Osteoblast (primary cell): Measurements from ENCODE around the gene TLK1. TPM values are rescaled to one million over a fixed set of nuclear protein-coding genes. Genes with fewer than 3 reads are reported as not detected.

Experiments
- DNase-seq: peaks from one replicate; pipeline ENCODE4 v3.0.0; 2011; ENCODE audit warnings: low spot score, mixed read lengths; ENCODE audit not compliant: insufficient read length; ENCODE audit errors: missing footprints
- H2AFZ ChIP-seq: 2 replicates; pipeline ENCODE4 v1.6.0; 2011; ENCODE audit warnings: mild to moderate bottlenecking, low read length
- H3K27ac ChIP-seq: 2 replicates; pipeline ENCODE4 v1.5.1; 2011; ENCODE audit warnings: mild to moderate bottlenecking, low read depth, low read length, moderate library complexity
- H3K27me3 ChIP-seq: 2 replicates; pipeline ENCODE4 v1.6.0; 2012; ENCODE audit warnings: mild to moderate bottlenecking, control low read depth, inconsistent platforms, low read length, moderate library complexity; ENCODE audit not compliant: insufficient read depth
- H3K36me3 ChIP-seq: 2 replicates; pipeline ENCODE4 v1.5.1; 2011; ENCODE audit warnings: mild to moderate bottlenecking, low read length, control low read depth, moderate library complexity; ENCODE audit not compliant: insufficient read depth
- H3K4me1 ChIP-seq: 2 replicates; pipeline ENCODE4 v1.5.1; 2011; ENCODE audit warnings: mild to moderate bottlenecking, low read length, control low read depth, moderate library complexity; ENCODE audit not compliant: insufficient read depth
- H3K4me2 ChIP-seq: 2 replicates; pipeline ENCODE4 v1.6.0; 2011; ENCODE audit warnings: mild to moderate bottlenecking, low read length; ENCODE audit not compliant: insufficient read depth
- H3K4me3 ChIP-seq: fragments of 200-600 bp; sonication (generic); 3 replicates; pipeline ENCODE4 v1.5.1; 2012; ENCODE audit warnings: mild to moderate bottlenecking, low read length, inconsistent platforms; ENCODE audit not compliant: insufficient read depth
- H3K79me2 ChIP-seq: 2 replicates; pipeline ENCODE4 v1.6.0; 2012; ENCODE audit warnings: mild to moderate bottlenecking, low read length, control low read depth, inconsistent platforms; ENCODE audit not compliant: insufficient read depth
- H3K9me3 ChIP-seq: 2 replicates; pipeline ENCODE4 v1.5.1; 2011; ENCODE audit warnings: low read depth, low read length, control low read depth
- H4K20me1 ChIP-seq: 2 replicates; pipeline ENCODE4 v1.6.0; 2012; ENCODE audit warnings: mild to moderate bottlenecking, low read length, control low read depth; ENCODE audit not compliant: insufficient read depth
- CTCF ChIP-seq: IDR thresholded peaks from 2 replicates; pipeline ENCODE4 v1.5.1; 2011; ENCODE audit warnings: mild to moderate bottlenecking, low read depth, low read length, moderate library complexity; ENCODE audit errors: extremely low read depth
- total RNA-seq: library from RNA; depleted of rRNA; stranded (reverse); fragments of >200 nt; gene quantifications from 2 replicates; pipeline ENCODE4 v1.2.3, GENCODE V29; 2012

The TLK1 gene
- total RNA-seq, 1 donor = 22.1 TPM

DNA sequence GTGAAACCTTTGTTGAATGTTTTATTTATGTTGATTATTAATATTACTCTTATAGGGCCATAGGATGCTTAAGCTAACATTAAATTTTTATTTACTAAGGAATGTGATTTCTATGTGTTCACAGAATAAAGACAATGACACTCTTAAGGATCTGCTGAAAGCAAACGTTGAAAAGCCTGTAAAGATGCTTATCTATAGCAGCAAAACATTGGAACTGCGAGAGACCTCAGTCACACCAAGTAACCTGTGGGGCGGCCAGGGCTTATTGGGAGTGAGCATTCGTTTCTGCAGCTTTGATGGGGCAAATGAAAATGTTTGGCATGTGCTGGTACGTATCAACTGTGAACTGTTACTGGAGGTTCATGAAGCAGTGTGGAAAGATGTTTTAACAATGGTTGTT, 211.3 kb downstream of the TLK1 start:
- H3K9me3 ChIP-seq = no peaks in the 10 kb centered on the region
- peaks cover 51% of the 10 kb centered on the region for H3K36me3 ChIP-seq
- no peak overlapping the region for H3K4me2 ChIP-seq
- H3K4me1 ChIP-seq = no peaks in the 10 kb centered on the region
- no peaks in the 10 kb centered on the region for H3K27me3 ChIP-seq
- no peak for DNase-seq
- H2AFZ ChIP-seq = no peak overlapping the region
- H3K4me3 ChIP-seq = no peak overlapping the region
- peaks cover 43% of the 10 kb centered on the region for H4K20me1 ChIP-seq
- peaks cover 73% of the 10 kb centered on the region for H3K79me2 ChIP-seq
- TF ChIP-seq CTCF = no peak
- H3K27ac ChIP-seq = no peak overlapping the region

DNA sequence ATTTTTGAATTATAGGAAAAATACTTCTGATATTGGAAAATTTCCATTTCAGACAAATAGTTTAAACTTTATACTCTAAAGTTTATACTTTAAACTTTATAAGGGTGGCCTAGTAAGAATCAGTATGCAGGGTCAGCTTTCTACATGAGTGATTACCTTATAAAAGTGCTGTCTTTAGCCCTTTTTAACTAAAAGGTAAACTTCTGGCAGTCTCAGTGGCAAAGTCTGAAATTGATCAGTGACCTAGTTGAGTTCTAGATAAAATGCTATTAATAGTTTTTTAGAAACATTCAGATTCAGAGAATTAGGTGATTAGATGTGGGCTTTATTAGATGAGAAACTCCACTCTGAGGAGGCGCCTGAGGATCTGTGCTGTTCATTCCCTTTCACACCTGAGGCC, 216.1 kb downstream of the TLK1 start:
- Histone ChIP-seq H3K9me3 (no peaks in the 10 kb centered on the region), H3K27ac (no peak overlapping the region), H3K79me2 (peaks cover 95% of the 10 kb centered on the region), H2AFZ (no peak overlapping the region), H3K36me3 (peaks cover 3% of the 10 kb centered on the region), H3K27me3 (no peaks in the 10 kb centered on the region), H3K4me2 (no peak overlapping the region), H4K20me1 (peaks cover 79% of the 10 kb centered on the region), H3K4me3 (no peak overlapping the region), H3K4me1 (no peaks in the 10 kb centered on the region)
- no peak for TF ChIP-seq CTCF
- DNase-seq = no peak

DNA sequence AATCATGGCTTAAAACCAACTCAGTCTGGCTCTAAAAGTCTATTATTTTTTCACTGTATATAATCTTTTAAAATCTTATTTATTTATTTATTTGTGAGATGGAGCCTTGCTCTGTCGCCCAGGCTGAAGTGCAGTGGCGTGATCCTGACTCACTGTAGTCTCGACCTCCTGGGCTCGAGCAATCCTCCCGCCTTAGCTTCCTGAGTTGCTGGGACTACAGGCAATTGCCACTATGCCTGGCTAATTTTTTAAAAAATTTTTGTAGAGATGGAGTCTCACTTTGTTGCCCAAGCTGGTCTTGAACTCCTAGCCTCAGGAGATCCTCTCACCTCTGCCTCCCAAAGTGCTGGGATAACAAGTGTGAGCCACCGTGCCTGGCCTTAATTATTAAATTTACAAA, 217.1 kb downstream of the TLK1 start:
- Histone ChIP-seq H3K27me3 (no peaks in the 10 kb centered on the region), H3K79me2 (peaks cover 99% of the 10 kb centered on the region), H3K36me3 (no peaks in the 10 kb centered on the region), H4K20me1 (peaks cover 88% of the 10 kb centered on the region), H3K27ac (no peak overlapping the region), H3K4me3 (no peak overlapping the region), H3K4me2 (no peak overlapping the region), H2AFZ (no peak overlapping the region), H3K4me1 (no peaks in the 10 kb centered on the region), H3K9me3 (no peaks in the 10 kb centered on the region)
- DNase-seq = no peak
- no peak for TF ChIP-seq CTCF

DNA sequence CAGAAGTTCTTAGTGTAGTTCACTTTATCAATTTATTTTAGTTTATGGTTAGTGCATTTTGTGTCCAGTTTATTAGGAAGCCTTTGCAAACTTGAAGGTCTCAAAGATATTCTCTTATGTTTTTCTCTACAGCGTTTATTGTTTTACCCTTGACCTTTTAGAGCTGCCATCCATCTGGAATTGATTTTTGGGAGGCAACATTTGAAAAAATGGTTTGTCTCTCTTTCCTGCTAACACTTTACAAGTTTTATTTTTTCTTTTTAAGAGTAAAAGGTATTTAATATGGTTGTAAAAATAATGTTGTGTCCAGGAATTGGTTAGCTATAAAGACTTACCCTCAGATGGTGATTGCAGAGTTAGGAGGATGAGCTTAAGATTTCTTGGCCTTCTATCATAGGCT, 217.7 kb downstream of the TLK1 start:
- peaks cover 100% of the 10 kb centered on the region for H3K79me2 ChIP-seq
- H3K27me3 ChIP-seq = no peaks in the 10 kb centered on the region
- H3K4me2 ChIP-seq = no peak overlapping the region
- no peaks in the 10 kb centered on the region for H3K9me3 ChIP-seq
- H3K4me1 ChIP-seq = no peaks in the 10 kb centered on the region
- peaks cover 92% of the 10 kb centered on the region for H4K20me1 ChIP-seq
- no peaks in the 10 kb centered on the region for H3K36me3 ChIP-seq
- H3K27ac ChIP-seq = no peak overlapping the region
- TF ChIP-seq CTCF = no peak
- H2AFZ ChIP-seq = no peak overlapping the region
- H3K4me3 ChIP-seq = no peak overlapping the region
- DNase-seq = no peak
